Liver (tissue), 9 donors: ENCODE results near the gene PKD1. TPM values are rescaled to one million over a fixed set of nuclear protein-coding genes. Genes with fewer than 3 reads are reported as not detected.

Experiments used
- DNase-seq: peaks from one replicate; pipeline ENCODE4 v3.0.0-alpha.2; 2017; ENCODE audit warnings: low spot score
- H3K27ac ChIP-seq, 2 donors: one replicate each; pipeline ENCODE4 v1.7.0; 2013; ENCODE audit warnings: inconsistent platforms in 2 of 2, low read length in 2 of 2, control low read depth in 1 of 2, low read depth in 1 of 2, mild to moderate bottlenecking in 1 of 2
- H3K27me3 ChIP-seq, 4 donors: one replicate each; pipeline versions ENCODE4 v1.6.1 to v1.7.0; 2013; ENCODE audit warnings: low read length in 3 of 4, inconsistent platforms in 1 of 4, mild to moderate bottlenecking in 1 of 4, moderate library complexity in 1 of 4; ENCODE audit not compliant: control insufficient read depth in 4 of 4, insufficient read depth in 4 of 4
- H3K36me3 ChIP-seq, 4 donors: one replicate each; pipeline versions ENCODE4 v1.6.1 to v1.7.0; 2013; ENCODE audit warnings: low read length in 3 of 4, mild to moderate bottlenecking in 3 of 4, low read depth in 1 of 4, moderate library complexity in 1 of 4; ENCODE audit not compliant: control insufficient read depth in 4 of 4, insufficient read depth in 3 of 4
- H3K4me1 ChIP-seq, 4 donors: one replicate each; pipeline versions ENCODE4 v1.6.1 to v1.7.0; 2013; ENCODE audit warnings: low read length in 3 of 4, mild to moderate bottlenecking in 3 of 4, moderate library complexity in 1 of 4; ENCODE audit not compliant: control insufficient read depth in 4 of 4, insufficient read depth in 4 of 4
- H3K4me3 ChIP-seq, 3 donors: one replicate each; pipeline versions ENCODE4 v1.6.1 to v1.7.0; 2013; ENCODE audit warnings: low read length in 3 of 3, control low read depth in 1 of 3, low read depth in 1 of 3, mild to moderate bottlenecking in 1 of 3
- H3K9ac ChIP-seq, 2 donors: one replicate each; pipeline ENCODE4 v1.7.0; 2013; ENCODE audit warnings: low read length in 2 of 2, mild to moderate bottlenecking in 2 of 2, moderate library complexity in 2 of 2, control low read depth in 1 of 2, low read depth in 1 of 2
- H3K9me3 ChIP-seq, 4 donors: one replicate each; pipeline versions ENCODE4 v1.6.1 to v1.7.0; 2013; ENCODE audit warnings: low read length in 3 of 4; ENCODE audit not compliant: control insufficient read depth in 4 of 4
- ATF3 ChIP-seq: IDR thresholded peaks from 2 replicates; pipeline ENCODE4 v1.6.1; 2016; ENCODE audit warnings: antibody characterized with exemption
- CTCF ChIP-seq: fragments of 150-350 bp; IDR thresholded peaks from 2 replicates; pipeline ENCODE4 v1.5.1; 2017; ENCODE audit warnings: improper control_type of control experiment, low read depth, low read length; ENCODE audit not compliant: missing input control
- EGR1 ChIP-seq, 2 donors: IDR thresholded peaks; 2 replicates each; pipeline ENCODE4 v1.6.1; 2016 to 2018; ENCODE audit warnings: antibody characterized with exemption in 2 of 2, low read depth in 2 of 2
- FOXA1 ChIP-seq: IDR thresholded peaks from 2 replicates; pipeline ENCODE4 v1.6.1; 2016; ENCODE audit warnings: antibody characterized with exemption
- FOXA2 ChIP-seq: IDR thresholded peaks from 2 replicates; pipeline ENCODE4 v1.6.1; 2016; ENCODE audit warnings: antibody characterized with exemption
- GABPA ChIP-seq, 2 donors: IDR thresholded peaks in 1 of 2; conservative IDR thresholded peaks in 1 of 2; 2 replicates each; pipeline ENCODE4 v1.6.1; 2016; ENCODE audit warnings: antibody characterized with exemption in 2 of 2, mild to moderate bottlenecking in 1 of 2, moderate library complexity in 1 of 2
- HNF4A ChIP-seq, 2 donors: conservative IDR thresholded peaks; 2 replicates each; pipeline ENCODE4 v1.6.1; 2016; ENCODE audit warnings: antibody characterized with exemption in 2 of 2, mild to moderate bottlenecking in 2 of 2
- HNF4G ChIP-seq: IDR thresholded peaks from 2 replicates; pipeline ENCODE4 v1.6.1; 2016; ENCODE audit warnings: antibody characterized with exemption
- JUND ChIP-seq, 2 donors: IDR thresholded peaks; 2 replicates each; pipeline ENCODE4 v1.6.1; 2016; ENCODE audit warnings: antibody characterized with exemption in 2 of 2
- NR2F2 ChIP-seq: IDR thresholded peaks from 2 replicates; pipeline ENCODE4 v1.6.1; 2016; ENCODE audit warnings: antibody characterized with exemption
- RAD21 ChIP-seq, 2 donors: IDR thresholded peaks; 2 replicates each; pipeline ENCODE4 v1.6.1; 2016; ENCODE audit warnings: antibody characterized with exemption in 2 of 2, mild to moderate bottlenecking in 2 of 2
- RXRA ChIP-seq, 2 donors: IDR thresholded peaks; 2 replicates each; pipeline ENCODE4 v1.6.1; 2017 to 2018; ENCODE audit warnings: antibody characterized with exemption in 2 of 2, mild to moderate bottlenecking in 1 of 2
- ZBTB33 ChIP-seq: IDR thresholded peaks from 2 replicates; pipeline ENCODE4 v1.6.1; 2016; ENCODE audit warnings: antibody characterized with exemption
- WGBS: extraction: QIAGEN DNeasy Blood & Tissue Kit; methylation state at CpG from one replicate; pipeline ENCODE4 v1.1.7; 2013; 5-methylcytosine and 5-hydroxymethylcytosine counted together
- polyA plus RNA-seq, 2 donors: library from polyadenylated mRNA; stranded (reverse) in 1 of 2; unstranded in 1 of 2; fragments of 200-250 nt in 1 of 2; fragments of >200 nt in 1 of 2; fragmentation: Nextera tagmentation in 1 of 2; extraction: Ambion mirVana in 1 of 2; gene quantifications; one replicate each; pipeline versions ENCODE4 v1.2.1 to v1.2.3, GENCODE V29; 2013 to 2015
- total RNA-seq, 2 donors: library from RNA; depleted of rRNA; stranded (reverse); fragments of >200 nt; gene quantifications; one replicate each; pipeline ENCODE4 v1.2.3, GENCODE V29; 2014
- TF ChIP-seq, protein P1 (sequence below): IDR thresholded peaks from 2 replicates; pipeline ENCODE4 v1.6.1; 2016; ENCODE audit warnings: antibody characterized with exemption, mild to moderate bottlenecking
- TF ChIP-seq, protein P2 (sequence below): IDR thresholded peaks from 2 replicates; pipeline ENCODE4 v1.6.1; 2016; ENCODE audit warnings: antibody characterized with exemption
- donor health status: healthy.
- donor health status: healthy.
- donor health status: healthy.
- donor health status: healthy.
- donor health status: healthy.

The PKD1 gene
- total and polyA plus RNA-seq, 4 donors: 8.0 to 58.4 (median 25.6) TPM

DNA sequence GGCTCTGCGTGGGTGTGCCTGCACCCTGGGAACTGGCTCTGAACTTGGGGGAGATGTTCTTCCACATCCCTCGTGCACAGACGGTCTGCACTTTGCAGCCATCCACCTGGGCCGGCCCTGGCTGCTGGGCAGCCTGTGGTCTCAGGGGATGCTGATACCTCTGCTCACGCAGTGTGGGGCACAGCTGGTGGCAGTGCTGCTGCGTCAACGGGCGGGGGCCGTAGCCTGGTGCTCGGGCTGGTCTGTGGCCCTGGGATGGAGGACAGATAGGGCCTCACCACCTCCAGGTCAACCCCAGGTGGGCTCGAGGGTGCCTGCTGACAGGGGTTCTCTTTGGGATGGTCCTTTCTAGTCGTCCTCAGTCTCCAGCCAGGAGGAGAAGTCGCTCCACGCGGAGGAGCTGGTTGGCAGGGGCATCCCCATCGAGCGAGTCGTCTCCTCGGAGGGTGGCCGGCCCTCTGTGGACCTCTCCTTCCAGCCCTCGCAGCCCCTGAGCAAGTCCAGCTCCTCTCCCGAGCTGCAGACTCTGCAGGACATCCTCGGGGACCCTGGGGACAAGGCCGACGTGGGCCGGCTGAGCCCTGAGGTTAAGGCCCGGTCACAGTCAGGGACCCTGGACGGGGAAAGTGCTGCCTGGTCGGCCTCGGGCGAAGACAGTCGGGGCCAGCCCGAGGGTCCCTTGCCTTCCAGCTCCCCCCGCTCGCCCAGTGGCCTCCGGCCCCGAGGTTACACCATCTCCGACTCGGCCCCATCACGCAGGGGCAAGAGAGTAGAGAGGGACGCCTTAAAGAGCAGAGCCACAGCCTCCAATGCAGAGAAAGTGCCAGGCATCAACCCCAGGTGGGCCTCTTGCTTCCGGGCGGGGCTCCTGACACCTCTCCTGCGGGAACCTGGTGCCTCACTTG, 51.6 kb downstream of the PKD1 start:
- no peaks in the 10 kb centered on the region for H3K27me3 ChIP-seq
- TF ChIP-seq FOXA1 (no peak), HNF4G (no peak), ATF3 (no peak), JUND (IDR thresholded peaks at IDR 0.05) (no peak), GABPA (IDR thresholded peaks at IDR 0.05 in 1 of 2, conservative IDR thresholded peaks at IDR 0.05 in 1 of 2) (no peak)
- TF ChIP-seq, protein P1, sequence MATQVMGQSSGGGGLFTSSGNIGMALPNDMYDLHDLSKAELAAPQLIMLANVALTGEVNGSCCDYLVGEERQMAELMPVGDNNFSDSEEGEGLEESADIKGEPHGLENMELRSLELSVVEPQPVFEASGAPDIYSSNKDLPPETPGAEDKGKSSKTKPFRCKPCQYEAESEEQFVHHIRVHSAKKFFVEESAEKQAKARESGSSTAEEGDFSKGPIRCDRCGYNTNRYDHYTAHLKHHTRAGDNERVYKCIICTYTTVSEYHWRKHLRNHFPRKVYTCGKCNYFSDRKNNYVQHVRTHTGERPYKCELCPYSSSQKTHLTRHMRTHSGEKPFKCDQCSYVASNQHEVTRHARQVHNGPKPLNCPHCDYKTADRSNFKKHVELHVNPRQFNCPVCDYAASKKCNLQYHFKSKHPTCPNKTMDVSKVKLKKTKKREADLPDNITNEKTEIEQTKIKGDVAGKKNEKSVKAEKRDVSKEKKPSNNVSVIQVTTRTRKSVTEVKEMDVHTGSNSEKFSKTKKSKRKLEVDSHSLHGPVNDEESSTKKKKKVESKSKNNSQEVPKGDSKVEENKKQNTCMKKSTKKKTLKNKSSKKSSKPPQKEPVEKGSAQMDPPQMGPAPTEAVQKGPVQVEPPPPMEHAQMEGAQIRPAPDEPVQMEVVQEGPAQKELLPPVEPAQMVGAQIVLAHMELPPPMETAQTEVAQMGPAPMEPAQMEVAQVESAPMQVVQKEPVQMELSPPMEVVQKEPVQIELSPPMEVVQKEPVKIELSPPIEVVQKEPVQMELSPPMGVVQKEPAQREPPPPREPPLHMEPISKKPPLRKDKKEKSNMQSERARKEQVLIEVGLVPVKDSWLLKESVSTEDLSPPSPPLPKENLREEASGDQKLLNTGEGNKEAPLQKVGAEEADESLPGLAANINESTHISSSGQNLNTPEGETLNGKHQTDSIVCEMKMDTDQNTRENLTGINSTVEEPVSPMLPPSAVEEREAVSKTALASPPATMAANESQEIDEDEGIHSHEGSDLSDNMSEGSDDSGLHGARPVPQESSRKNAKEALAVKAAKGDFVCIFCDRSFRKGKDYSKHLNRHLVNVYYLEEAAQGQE: no peak
- H3K9me3 ChIP-seq: no peaks in the 10 kb centered on the region
- WGBS: 94% methylated on average over 44 of the region's 44 CpGs
- DNase-seq: no peak
- peaks cover 2 to 52% (median 31%) of the 10 kb centered on the region in 4 donors for H3K4me1 ChIP-seq
- no peak overlapping the region for H3K27ac ChIP-seq
- H3K9ac ChIP-seq: no peak overlapping the region
- H3K4me3 ChIP-seq: no peak overlapping the region
- H3K36me3 ChIP-seq: peaks cover 2 to 44% (median 13%) of the 10 kb centered on the region in 4 donors

DNA sequence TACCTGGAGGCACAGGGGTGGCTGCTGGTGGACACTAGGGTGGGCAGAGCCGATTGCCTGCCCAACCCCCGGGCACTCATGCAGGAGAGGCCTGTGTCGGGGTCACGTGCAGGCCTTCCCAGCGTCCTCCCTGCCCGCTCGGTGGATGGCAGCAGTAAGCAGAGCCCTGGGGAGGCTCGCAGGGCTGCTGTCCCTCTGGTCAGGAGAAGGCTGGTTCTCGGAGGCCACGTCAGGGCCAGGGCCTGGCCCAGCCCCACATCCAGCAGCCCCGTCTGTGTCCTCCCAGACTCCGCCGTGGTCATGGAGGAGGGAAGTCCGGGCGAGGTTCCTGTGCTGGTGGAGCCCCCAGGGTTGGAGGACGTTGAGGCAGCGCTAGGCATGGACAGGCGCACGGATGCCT, 52.3 kb downstream of the PKD1 start:
- Histone ChIP-seq H3K36me3 (peaks cover 2 to 43% (median 11%) of the 10 kb centered on the region in 4 donors), H3K4me3 (no peak overlapping the region), H3K27me3 (no peaks in the 10 kb centered on the region), H3K9me3 (no peaks in the 10 kb centered on the region), H3K9ac (no peak overlapping the region), H3K4me1 (peaks cover 2 to 45% (median 26%) of the 10 kb centered on the region in 4 donors), H3K27ac (no peak overlapping the region)
- WGBS: 86% methylated on average over 19 of the region's 19 CpGs
- TF ChIP-seq, protein P2, sequence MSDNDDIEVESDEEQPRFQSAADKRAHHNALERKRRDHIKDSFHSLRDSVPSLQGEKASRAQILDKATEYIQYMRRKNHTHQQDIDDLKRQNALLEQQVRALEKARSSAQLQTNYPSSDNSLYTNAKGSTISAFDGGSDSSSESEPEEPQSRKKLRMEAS: no peak
- TF ChIP-seq ZBTB33 (no peak), CTCF (no peak), FOXA2 (no peak), RAD21 (IDR thresholded peaks at IDR 0.05) (no peak), NR2F2 (no peak), ATF3 (no peak), RXRA (IDR thresholded peaks at IDR 0.05) (no peak), FOXA1 (no peak), HNF4A (conservative IDR thresholded peaks at IDR 0.05) (no peak), HNF4G (no peak), EGR1 (IDR thresholded peaks at IDR 0.05; ENCODE audit: low read depth in 2 of 2) (no peak), GABPA (IDR thresholded peaks at IDR 0.05 in 1 of 2, conservative IDR thresholded peaks at IDR 0.05 in 1 of 2) (no peak), JUND (IDR thresholded peaks at IDR 0.05) (no peak)
- TF ChIP-seq, protein P1: no peak
- DNase-seq: no peak
